H9 (cell line): ENCODE measurements around the gene UBE2L5. TPM values are rescaled to one million over a fixed set of nuclear protein-coding genes. Genes with fewer than 3 reads are reported as not detected.
A peak's percentile ranks its signal among the peaks of the same experiment; 100 is the strongest.

ENCODE experiments used
- DNase-seq: peaks from one replicate; pipeline ENCODE4 v3.0.0-alpha.2; 2017
- H2AFZ ChIP-seq: one replicate; pipeline ENCODE4 v1.6.1; 2013; ENCODE audit warnings: mild to moderate bottlenecking, low read length, control low read depth, moderate library complexity
- H2AK5ac ChIP-seq: 2 replicates; pipeline ENCODE4 v1.6.1; 2013; ENCODE audit warnings: low read length, control low read depth, mixed read lengths; ENCODE audit not compliant: insufficient read length
- H2BK120ac ChIP-seq: one replicate; pipeline ENCODE4 v1.6.1; 2013; ENCODE audit warnings: low read depth, mild to moderate bottlenecking, low read length, control low read depth, inconsistent platforms; ENCODE audit not compliant: poor library complexity, severe bottlenecking
- H2BK12ac ChIP-seq: 2 replicates; pipeline ENCODE4 v1.6.1; 2013; ENCODE audit warnings: low read length, control low read depth, mixed read lengths, low read depth; ENCODE audit not compliant: insufficient read length
- H2BK15ac ChIP-seq: 2 replicates; pipeline ENCODE4 v1.6.1; 2013; ENCODE audit warnings: low read depth, low read length, control low read depth
- H2BK20ac ChIP-seq: one replicate; pipeline ENCODE4 v1.6.1; 2013; ENCODE audit warnings: low read depth, mild to moderate bottlenecking, low read length, control low read depth, inconsistent platforms; ENCODE audit not compliant: poor library complexity, severe bottlenecking
- H2BK5ac ChIP-seq: 2 replicates; pipeline ENCODE4 v1.6.1; 2013; ENCODE audit warnings: low read length, control low read depth, mixed read lengths; ENCODE audit not compliant: insufficient read length
- H3K14ac ChIP-seq: 2 replicates; pipeline ENCODE4 v1.6.1; 2013; ENCODE audit warnings: low read length, control low read depth; ENCODE audit not compliant: insufficient read depth
- H3K18ac ChIP-seq: 2 replicates; pipeline ENCODE4 v1.6.1; 2013; ENCODE audit warnings: low read depth, mild to moderate bottlenecking, mixed read lengths, low read length, control low read depth; ENCODE audit not compliant: insufficient read length
- H3K23ac ChIP-seq: 2 replicates; pipeline ENCODE4 v1.6.1; 2013; ENCODE audit warnings: low read length, control low read depth, mixed read lengths, low read depth; ENCODE audit not compliant: insufficient read length
- H3K23me2 ChIP-seq: 2 replicates; pipeline ENCODE4 v1.6.1; 2013; ENCODE audit warnings: low read depth, mild to moderate bottlenecking, mixed read lengths, low read length, control low read depth; ENCODE audit not compliant: insufficient read length, poor library complexity, severe bottlenecking
- H3K27ac ChIP-seq: 2 replicates; pipeline ENCODE4 v1.5.1; 2013; ENCODE audit warnings: low read length, control low read depth, mixed read lengths, low read depth; ENCODE audit not compliant: insufficient read length
- H3K27me3 ChIP-seq: 2 replicates; pipeline ENCODE4 v1.6.1; 2013; ENCODE audit warnings: low read length, control low read depth, inconsistent platforms; ENCODE audit not compliant: insufficient read depth
- H3K4ac ChIP-seq: 2 replicates; pipeline ENCODE4 v1.6.1; 2013; ENCODE audit warnings: low read depth, mild to moderate bottlenecking, control low read depth, inconsistent platforms, low read length, moderate library complexity
- H3K4me1 ChIP-seq: 2 replicates; pipeline ENCODE4 v1.6.1; 2013; ENCODE audit warnings: low read length, control low read depth, inconsistent platforms; ENCODE audit not compliant: insufficient read depth
- H3K4me2 ChIP-seq: 2 replicates; pipeline ENCODE4 v1.6.1; 2013; ENCODE audit warnings: low read length, control low read depth, mixed read lengths; ENCODE audit not compliant: insufficient read length, insufficient read depth
- H3K56ac ChIP-seq: 2 replicates; pipeline ENCODE4 v1.6.1; 2013; ENCODE audit warnings: low read depth, mild to moderate bottlenecking, mixed read lengths, low read length, control low read depth; ENCODE audit not compliant: insufficient read length
- H3K79me1 ChIP-seq: 2 replicates; pipeline ENCODE4 v1.6.1; 2013; ENCODE audit warnings: low read depth, mild to moderate bottlenecking, moderate library complexity, low read length, control low read depth, inconsistent platforms; ENCODE audit not compliant: insufficient read depth, poor library complexity, severe bottlenecking
- H3K79me2 ChIP-seq: 2 replicates; pipeline ENCODE4 v1.6.1; 2013; ENCODE audit warnings: low read length, control low read depth, inconsistent platforms; ENCODE audit not compliant: insufficient read depth
- H3K9ac ChIP-seq: 2 replicates; pipeline ENCODE4 v1.6.1; 2013; ENCODE audit warnings: low read length, control low read depth, mixed read lengths; ENCODE audit not compliant: insufficient read length; ENCODE audit errors: extremely low read depth
- H3K9me3 ChIP-seq: one replicate; pipeline ENCODE4 v1.6.1; 2013; ENCODE audit warnings: low read depth, low read length, inconsistent platforms; ENCODE audit not compliant: control insufficient read depth
- H3T11ph ChIP-seq: one replicate; pipeline ENCODE4 v1.6.1; 2013; ENCODE audit warnings: mild to moderate bottlenecking, low read length, control low read depth, inconsistent platforms
- H4K20me1 ChIP-seq: one replicate; pipeline ENCODE4 v1.6.1; 2013; ENCODE audit not compliant: control insufficient read depth, insufficient read length, insufficient read depth
- H4K5ac ChIP-seq: 2 replicates; pipeline ENCODE4 v1.6.1; 2013; ENCODE audit warnings: low read depth, mild to moderate bottlenecking, mixed read lengths, low read length, control low read depth; ENCODE audit not compliant: insufficient read length
- H4K8ac ChIP-seq: replicated peaks from 2 replicates; pipeline ENCODE4 v1.6.1; 2013; ENCODE audit warnings: low read length, control low read depth, mixed read lengths, low read depth; ENCODE audit not compliant: insufficient read length
- H4K91ac ChIP-seq: 2 replicates; pipeline ENCODE4 v1.6.1; 2013; ENCODE audit warnings: low read depth, mild to moderate bottlenecking, moderate library complexity, mixed read lengths, low read length, control low read depth; ENCODE audit not compliant: insufficient read length
- H3K27ac Mint-ChIP-seq, 3 experiments: 2 replicates in 2 of 3; 3 replicates in 1 of 3; pipeline ENCODE4 v1.8.0; 2020 to 2021; ENCODE audit warnings: mixed read lengths in 3 of 3, mild to moderate bottlenecking in 1 of 3, moderate library complexity in 1 of 3
- H3K27me3 Mint-ChIP-seq: 2 replicates; pipeline ENCODE4 v1.8.0; 2021; ENCODE audit warnings: low read depth, mild to moderate bottlenecking, moderate library complexity, mixed read lengths
- H3K36me3 Mint-ChIP-seq, 3 experiments: 2 replicates in 2 of 3; 3 replicates in 1 of 3; pipeline ENCODE4 v1.8.0; 2020 to 2021; ENCODE audit warnings: low read depth in 3 of 3, mixed read lengths in 3 of 3; ENCODE audit not compliant: insufficient read depth in 1 of 3
- H3K4me1 Mint-ChIP-seq, 2 experiments: 2 replicates each; pipeline ENCODE4 v1.8.0; 2020; ENCODE audit warnings: mixed read lengths in 2 of 2
- H3K4me3 Mint-ChIP-seq, 2 experiments: 2 replicates in 1 of 2; 3 replicates in 1 of 2; pipeline ENCODE4 v1.8.0; 2020 to 2021; ENCODE audit warnings: mild to moderate bottlenecking in 2 of 2, mixed read lengths in 2 of 2, moderate library complexity in 1 of 2
- H3K9me3 Mint-ChIP-seq, 2 experiments: 2 replicates in 1 of 2; 3 replicates in 1 of 2; pipeline ENCODE4 v1.8.0; 2020; ENCODE audit warnings: mild to moderate bottlenecking in 2 of 2, mixed read lengths in 2 of 2, moderate library complexity in 1 of 2
- WGBS: extraction: QIAGEN DNeasy Blood & Tissue Kit; methylation state at CpG from one replicate; pipeline ENCODE4 v1.1.7; 2013; ENCODE audit warnings: missing lambda C conversion rate, low lambda C conversion rate, mixed read lengths; ENCODE audit not compliant: insufficient read length; ENCODE audit errors: extremely low coverage; 5-methylcytosine and 5-hydroxymethylcytosine counted together
- total RNA-seq: library from RNA; stranded (reverse); gene quantifications from 2 replicates; pipeline ENCODE4 v1.2.1, GENCODE V29; 2021
- TF ChIP-seq, protein P1 (sequence below): fragments of 200-600 bp; sonication (generic); conservative IDR thresholded peaks from 3 replicates; pipeline ENCODE4 v1.8.0; 2021; ENCODE audit warnings: antibody characterized with exemption, mild to moderate bottlenecking

Gene UBE2L5
- total RNA-seq, 1 experiment from 2014 or later = 0.20 TPM

DNA sequence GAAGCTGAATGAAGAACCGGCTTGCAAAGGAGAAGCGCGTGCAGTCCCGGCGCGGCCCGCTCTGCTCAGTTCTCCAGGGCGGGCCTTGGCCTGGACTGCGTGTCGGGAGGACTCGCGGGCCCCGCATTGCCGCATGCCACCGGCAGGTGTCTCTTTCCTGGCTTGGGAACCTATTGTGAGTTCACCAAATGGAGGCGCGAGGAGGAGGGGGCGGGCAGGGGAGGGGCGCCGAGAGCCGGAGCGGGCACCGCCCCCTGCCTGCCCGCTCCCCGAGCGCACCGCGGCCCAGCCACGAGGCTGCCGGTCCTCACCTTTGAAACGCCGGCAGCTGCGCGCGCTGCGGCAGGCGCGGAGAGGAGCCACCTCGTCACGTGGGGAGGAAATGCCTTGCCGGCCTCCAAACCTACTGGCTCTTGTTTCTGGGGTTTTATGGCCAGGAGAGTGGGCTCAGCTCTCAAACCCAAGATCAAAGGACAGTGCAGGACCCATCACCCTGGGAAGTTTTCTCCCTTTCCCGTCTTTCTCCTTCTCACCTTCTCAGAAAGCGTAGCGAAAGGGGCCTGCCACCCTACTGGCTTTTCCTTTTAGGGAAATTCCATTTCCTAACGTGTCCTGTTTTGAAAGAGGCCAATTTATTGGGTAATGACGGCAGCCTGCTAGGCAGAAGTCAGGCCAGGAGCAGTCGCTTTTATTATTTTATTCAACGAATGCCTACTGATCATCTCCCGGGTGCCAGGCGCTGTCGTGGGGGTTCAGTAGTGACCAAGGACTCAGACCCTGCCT lies 13.8 kb upstream of the UBE2L5 start:
- Histone ChIP-seq H3T11ph (no peak overlapping the region), H4K5ac (no peak overlapping the region), H4K8ac (no peak overlapping the region), H2BK15ac (no peak overlapping the region), H2AK5ac (no peak overlapping the region), H3K9me3 (no peaks in the 10 kb centered on the region), H2BK5ac (no peak overlapping the region), H2BK20ac (no peak overlapping the region), H3K23me2 (no peaks in the 10 kb centered on the region), H3K4me2 (peak overlapping the region; percentile 33), H2AFZ (peak overlapping the region; percentile 35), H2BK12ac (no peak overlapping the region), H4K20me1 (no peaks in the 10 kb centered on the region), H3K14ac (peak overlapping the region; percentile 87), H3K9ac (peak overlapping the region; percentile 20), H3K27ac (no peak overlapping the region), H3K18ac (peak overlapping the region; percentile 60), H3K79me2 (no peaks in the 10 kb centered on the region), H2BK120ac (no peak overlapping the region), H3K23ac (no peak overlapping the region), H3K27me3 (0 out of 2 replicates have a peak, but pooled peaks cover 3% of the 10 kb centered on the region), H3K79me1 (no peaks in the 10 kb centered on the region), H3K4ac (no peak overlapping the region), H4K91ac (no peak overlapping the region), H3K56ac (no peak overlapping the region), H3K4me1 (no peaks in the 10 kb centered on the region; the same call in 1 of the 2 replicates)
- no CpG with 5 or more reads among the region's 51 CpGs for WGBS
- Mint-ChIP-seq H3K4me3 (peak overlapping the region; percentile 55 to 66; a peak in 3 of 5 replicates), H3K27me3 (peaks cover 38% of the 10 kb centered on the region), H3K27ac (peak overlapping the region in 1 of 3 experiments; percentile 89; a peak in 1 of 7 replicates), H3K9me3 (no peaks in the 10 kb centered on the region; a peak in 2 of 5 replicates), H3K36me3 (0 out of 7 replicates have a peak, but pooled peaks cover 0 to 1% (median 0%) of the 10 kb centered on the region in 3 experiments), H3K4me1 (peaks cover 10 to 14% of the 10 kb centered on the region in 2 experiments)
- DNase-seq = peak; percentile 98
- TF ChIP-seq, protein P1, sequence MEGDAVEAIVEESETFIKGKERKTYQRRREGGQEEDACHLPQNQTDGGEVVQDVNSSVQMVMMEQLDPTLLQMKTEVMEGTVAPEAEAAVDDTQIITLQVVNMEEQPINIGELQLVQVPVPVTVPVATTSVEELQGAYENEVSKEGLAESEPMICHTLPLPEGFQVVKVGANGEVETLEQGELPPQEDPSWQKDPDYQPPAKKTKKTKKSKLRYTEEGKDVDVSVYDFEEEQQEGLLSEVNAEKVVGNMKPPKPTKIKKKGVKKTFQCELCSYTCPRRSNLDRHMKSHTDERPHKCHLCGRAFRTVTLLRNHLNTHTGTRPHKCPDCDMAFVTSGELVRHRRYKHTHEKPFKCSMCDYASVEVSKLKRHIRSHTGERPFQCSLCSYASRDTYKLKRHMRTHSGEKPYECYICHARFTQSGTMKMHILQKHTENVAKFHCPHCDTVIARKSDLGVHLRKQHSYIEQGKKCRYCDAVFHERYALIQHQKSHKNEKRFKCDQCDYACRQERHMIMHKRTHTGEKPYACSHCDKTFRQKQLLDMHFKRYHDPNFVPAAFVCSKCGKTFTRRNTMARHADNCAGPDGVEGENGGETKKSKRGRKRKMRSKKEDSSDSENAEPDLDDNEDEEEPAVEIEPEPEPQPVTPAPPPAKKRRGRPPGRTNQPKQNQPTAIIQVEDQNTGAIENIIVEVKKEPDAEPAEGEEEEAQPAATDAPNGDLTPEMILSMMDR = peak; percentile 75
